SHP77 (cell line): Measurements from ENCODE around the gene CADM1.

Experiments used
- DNase-seq, 2 experiments: peaks; one replicate each; lab custom pipeline; 2025; lab: John Stamatoyannopoulos, UW

The CADM1 gene

GRCh38 chr11:115504276-115505158 lies at the start of gene CADM1:
TSS of gene CADM1 (minus strand) at chr11:115504415.
- DNase-seq = peak; percentile 92 to 93

- no peak for DNase-seq
Observed at GRCh38 chr11:115552773-115553438, 48.7 kb upstream of the CADM1 start.

GRCh38 chr11:115552151-115552772 lies 48.0 kb upstream of the CADM1 start:
- DNase-seq = peak in 1 of 2 experiments; percentile 19

- no peak for DNase-seq
Observed at GRCh38 chr11:115550291-115551059, 46.3 kb upstream of the CADM1 start.

GRCh38 chr11:115548878-115549528 lies 44.8 kb upstream of the CADM1 start:
- DNase-seq = no peak

GRCh38 chr11:115545581-115546210 lies 41.5 kb upstream of the CADM1 start:
- no peak for DNase-seq

GRCh38 chr11:115544422-115544948 lies 40.3 kb upstream of the CADM1 start:
- no peak for DNase-seq

- DNase-seq = no peak
Observed at GRCh38 chr11:115541518-115541917, 37.3 kb upstream of the CADM1 start.

- DNase-seq = no peak
Observed at GRCh38 chr11:115539844-115540243, 35.6 kb upstream of the CADM1 start.

GRCh38 chr11:115535781-115536180 lies 31.6 kb upstream of the CADM1 start:
- DNase-seq = no peak

GRCh38 chr11:115530752-115531151 lies 26.5 kb upstream of the CADM1 start:
- DNase-seq = peak; percentile 10 to 27

- no peak for DNase-seq
Observed at GRCh38 chr11:115528225-115528624, 24.0 kb upstream of the CADM1 start.

GRCh38 chr11:115527534-115528125 lies 23.4 kb upstream of the CADM1 start:
- no peak for DNase-seq

GRCh38 chr11:115525531-115526006 lies 21.4 kb upstream of the CADM1 start:
- no peak for DNase-seq

- no peak for DNase-seq
Observed at GRCh38 chr11:115524572-115524971, 20.4 kb upstream of the CADM1 start.

GRCh38 chr11:115523727-115524399 lies 19.6 kb upstream of the CADM1 start:
- DNase-seq = no peak

GRCh38 chr11:115522302-115522701 lies 18.1 kb upstream of the CADM1 start:
- DNase-seq = no peak

- DNase-seq = no peak
Observed at GRCh38 chr11:115521825-115522224, 17.6 kb upstream of the CADM1 start.

- peak; percentile 93 to 96 for DNase-seq
Observed at GRCh38 chr11:115518983-115519628, 14.9 kb upstream of the CADM1 start.
